ENCODE data around the gene LRBA.

The LRBA gene

GRCh38 chr4:150593996-150594395 is 421.1 kb downstream of the LRBA start:
- Histone ChIP-seq H2BK120ac (ENCODE audit: low read depth, low read length) (no peak overlapping the region), H3K36me3 (ENCODE audit: control insufficient read depth in 1 of 2, insufficient read depth in 2 of 2, low read depth in 1 of 2, low read length in 2 of 2) (peaks cover 0 to 2% of the 10 kb centered on the region in 2 experiments), H4K8ac (ENCODE audit: low read length) (no peak overlapping the region), H2AFZ (ENCODE audit: low read depth, low read length) (no peak overlapping the region), H3K79me1 (replicated peaks; ENCODE audit: low read length, poor library complexity, severe bottlenecking) (peaks cover 2% of the 10 kb centered on the region), H3K23ac (ENCODE audit: low read length in 2 of 2) (no peak overlapping the region), H3K14ac (ENCODE audit: low read length in 2 of 2) (no peak overlapping the region), H2BK12ac (ENCODE audit: low read length in 2 of 2) (no peak overlapping the region), H3K27ac (ENCODE audit: low read length, poor library complexity, severe bottlenecking) (no peak overlapping the region), H3K27me3 (ENCODE audit: control insufficient read depth in 1 of 2, insufficient read depth in 1 of 2, low read length in 2 of 2) (no peaks in the 10 kb centered on the region), H3K18ac (ENCODE audit: low read depth in 1 of 2, low read length in 2 of 2) (no peak overlapping the region), H3K4me3 (ENCODE audit: insufficient read depth in 1 of 2, low read depth in 1 of 2, low read length in 2 of 2) (no peak overlapping the region), H2BK15ac (ENCODE audit: low read depth, poor library complexity, severe bottlenecking) (no peak overlapping the region), H2AK5ac (ENCODE audit: low read length, severe bottlenecking) (no peak overlapping the region), H2BK5ac (ENCODE audit: low read depth, low read length, poor library complexity, severe bottlenecking) (no peak overlapping the region), H4K91ac (ENCODE audit: low read length) (no peak overlapping the region), H3K4ac (ENCODE audit: low read depth in 1 of 2, low read length in 2 of 2) (no peak overlapping the region), H3K4me2 (ENCODE audit: low read length, poor library complexity, severe bottlenecking) (no peak overlapping the region), H3K4me1 (ENCODE audit: control insufficient read depth, insufficient read depth, low read depth, low read length) (peaks cover 3% of the 10 kb centered on the region), H3K9ac (ENCODE audit: low read length) (no peak overlapping the region), H3K9me3 (ENCODE audit: control insufficient read depth, low read length) (no peaks in the 10 kb centered on the region)
- WGBS: no CpG with 5 or more reads among the region's 1 CpG
- peak; percentile 33 for DNase-seq

GRCh38 chr4:150591904-150592303 is 423.2 kb downstream of the LRBA start:
- H4K91ac ChIP-seq (ENCODE audit: low read length): no peak overlapping the region

DNA sequence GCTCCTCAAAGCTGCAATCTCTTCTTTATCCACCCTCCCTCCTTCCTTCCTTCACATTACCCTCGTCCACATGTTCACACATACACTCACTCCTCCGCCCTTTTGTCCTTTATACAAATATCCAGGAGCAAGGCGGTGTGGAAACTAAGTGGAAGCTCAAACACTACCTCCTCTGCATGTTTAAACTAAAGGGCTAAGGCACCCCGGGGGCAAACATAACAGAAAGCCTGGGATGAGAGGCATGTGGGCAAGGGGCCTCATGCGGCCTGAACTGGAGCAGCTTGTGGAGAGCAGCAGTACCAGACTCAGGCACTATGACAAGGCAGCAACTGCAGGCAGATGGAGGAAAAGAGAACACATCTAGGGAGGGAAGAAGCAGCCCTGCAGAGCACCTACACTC is 423.7 kb downstream of the LRBA start:
- no peak overlapping the region for H2AFZ ChIP-seq (ENCODE audit: low read depth, low read length)
- no peak overlapping the region for H2AK5ac ChIP-seq (ENCODE audit: low read length, severe bottlenecking)
- H2BK5ac ChIP-seq (ENCODE audit: low read depth, low read length, poor library complexity, severe bottlenecking): no peak overlapping the region
- H4K8ac ChIP-seq (ENCODE audit: low read length): no peak overlapping the region
- peak overlapping the region in 1 of 2 experiments; percentile 71 for H2BK12ac ChIP-seq (ENCODE audit: low read length in 2 of 2)
- no peak overlapping the region for H3K9ac ChIP-seq (ENCODE audit: low read length)
- no peak overlapping the region for H3K4me2 ChIP-seq (ENCODE audit: low read length, poor library complexity, severe bottlenecking)
- H2BK15ac ChIP-seq (ENCODE audit: low read depth, poor library complexity, severe bottlenecking): no peak overlapping the region
- H3K36me3 ChIP-seq (ENCODE audit: control insufficient read depth in 1 of 2, insufficient read depth in 2 of 2, low read depth in 1 of 2, low read length in 2 of 2): no peaks in the 10 kb centered on the region
- H2BK120ac ChIP-seq (ENCODE audit: low read depth, low read length): no peak overlapping the region
- H3K14ac ChIP-seq (ENCODE audit: low read length in 2 of 2): no peak overlapping the region
- H3K9me3 ChIP-seq (ENCODE audit: control insufficient read depth, low read length): no peaks in the 10 kb centered on the region
- H3K27me3 ChIP-seq (ENCODE audit: control insufficient read depth in 1 of 2, insufficient read depth in 1 of 2, low read length in 2 of 2): no peaks in the 10 kb centered on the region
- H3K4ac ChIP-seq (ENCODE audit: low read depth in 1 of 2, low read length in 2 of 2): no peak overlapping the region
- H3K4me1 ChIP-seq (ENCODE audit: control insufficient read depth, insufficient read depth, low read depth, low read length): peaks cover 3% of the 10 kb centered on the region
- DNase-seq: peak; percentile 38
- no peak overlapping the region for H3K4me3 ChIP-seq (ENCODE audit: insufficient read depth in 1 of 2, low read depth in 1 of 2, low read length in 2 of 2)
- H3K18ac ChIP-seq (ENCODE audit: low read depth in 1 of 2, low read length in 2 of 2): no peak overlapping the region
- 72% methylated on average over 5 of the region's 5 CpGs for WGBS
- H4K91ac ChIP-seq (ENCODE audit: low read length): no peak overlapping the region
- H3K79me1 ChIP-seq (replicated peaks; ENCODE audit: low read length, poor library complexity, severe bottlenecking): peaks cover 4% of the 10 kb centered on the region
- peak overlapping the region; percentile 2 for H3K27ac ChIP-seq (ENCODE audit: low read length, poor library complexity, severe bottlenecking)
- H3K23ac ChIP-seq (ENCODE audit: low read length in 2 of 2): no peak overlapping the region

More at GRCh38 chr4:150591904-150592303, 423.2 kb downstream of the LRBA start:
- H2BK15ac ChIP-seq (ENCODE audit: low read depth, poor library complexity, severe bottlenecking): no peak overlapping the region
- H2AK5ac ChIP-seq (ENCODE audit: low read length, severe bottlenecking): no peak overlapping the region
- 100% methylated on average over 2 of the region's 4 CpGs for WGBS
- no peak overlapping the region for H2AFZ ChIP-seq (ENCODE audit: low read depth, low read length)
- no peaks in the 10 kb centered on the region for H3K9me3 ChIP-seq (ENCODE audit: control insufficient read depth, low read length)
- H3K14ac ChIP-seq (ENCODE audit: low read length in 2 of 2): no peak overlapping the region
- no peaks in the 10 kb centered on the region for H3K27me3 ChIP-seq (ENCODE audit: control insufficient read depth in 1 of 2, insufficient read depth in 1 of 2, low read length in 2 of 2)
- no peak overlapping the region for H2BK120ac ChIP-seq (ENCODE audit: low read depth, low read length)
- H2BK5ac ChIP-seq (ENCODE audit: low read depth, low read length, poor library complexity, severe bottlenecking): no peak overlapping the region
- peaks cover 4% of the 10 kb centered on the region for H3K79me1 ChIP-seq (replicated peaks; ENCODE audit: low read length, poor library complexity, severe bottlenecking)
- no peak overlapping the region for H3K23ac ChIP-seq (ENCODE audit: low read length in 2 of 2)
- no peak overlapping the region for H2BK12ac ChIP-seq (ENCODE audit: low read length in 2 of 2)
- H3K4me3 ChIP-seq (ENCODE audit: insufficient read depth in 1 of 2, low read depth in 1 of 2, low read length in 2 of 2): no peak overlapping the region
- no peak overlapping the region for H3K4ac ChIP-seq (ENCODE audit: low read depth in 1 of 2, low read length in 2 of 2)
- peak overlapping the region; percentile 2 for H3K27ac ChIP-seq (ENCODE audit: low read length, poor library complexity, severe bottlenecking)
- no peak overlapping the region for H4K8ac ChIP-seq (ENCODE audit: low read length)
- H3K4me1 ChIP-seq (ENCODE audit: control insufficient read depth, insufficient read depth, low read depth, low read length): peaks cover 3% of the 10 kb centered on the region
- H3K18ac ChIP-seq (ENCODE audit: low read depth in 1 of 2, low read length in 2 of 2): no peak overlapping the region
- DNase-seq: no peak
- H3K9ac ChIP-seq (ENCODE audit: low read length): no peak overlapping the region
- no peaks in the 10 kb centered on the region for H3K36me3 ChIP-seq (ENCODE audit: control insufficient read depth in 1 of 2, insufficient read depth in 2 of 2, low read depth in 1 of 2, low read length in 2 of 2)
- no peak overlapping the region for H3K4me2 ChIP-seq (ENCODE audit: low read length, poor library complexity, severe bottlenecking)

DNA sequence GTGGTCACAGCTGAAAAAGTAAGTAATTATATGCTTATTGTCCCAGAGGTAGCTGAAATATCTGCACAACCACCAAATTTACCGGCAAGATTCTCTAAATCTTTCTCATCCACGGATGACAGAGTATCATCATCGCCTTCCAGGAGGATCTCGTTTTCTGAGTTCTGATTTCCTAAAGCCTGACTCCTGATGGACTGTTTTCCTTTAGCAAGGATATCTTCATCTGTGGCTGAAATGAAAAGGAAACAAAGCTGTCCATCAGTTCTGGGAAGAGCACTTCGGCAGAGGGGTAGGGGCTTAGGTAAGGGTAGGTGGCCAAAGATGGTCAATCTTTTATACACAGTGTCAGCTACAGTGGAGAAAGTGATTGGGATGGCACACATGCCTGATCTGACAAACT is 424.5 kb downstream of the LRBA start:
- H3K4me1 ChIP-seq (ENCODE audit: control insufficient read depth, insufficient read depth, low read depth, low read length): peaks cover 3% of the 10 kb centered on the region
- H3K79me1 ChIP-seq (replicated peaks; ENCODE audit: low read length, poor library complexity, severe bottlenecking): peaks cover 4% of the 10 kb centered on the region
- no peak overlapping the region for H4K91ac ChIP-seq (ENCODE audit: low read length)
- H3K4me3 ChIP-seq (ENCODE audit: insufficient read depth in 1 of 2, low read depth in 1 of 2, low read length in 2 of 2): no peak overlapping the region
- no peak overlapping the region for H2BK15ac ChIP-seq (ENCODE audit: low read depth, poor library complexity, severe bottlenecking)
- no peak overlapping the region for H3K4me2 ChIP-seq (ENCODE audit: low read length, poor library complexity, severe bottlenecking)
- H3K9ac ChIP-seq (ENCODE audit: low read length): no peak overlapping the region
- H3K9me3 ChIP-seq (ENCODE audit: control insufficient read depth, low read length): no peaks in the 10 kb centered on the region
- H2BK120ac ChIP-seq (ENCODE audit: low read depth, low read length): no peak overlapping the region
- H3K27ac ChIP-seq (ENCODE audit: low read length, poor library complexity, severe bottlenecking): no peak overlapping the region
- WGBS: over 99% methylated on average over 5 of the region's 5 CpGs
- no peaks in the 10 kb centered on the region for H3K36me3 ChIP-seq (ENCODE audit: control insufficient read depth in 1 of 2, insufficient read depth in 2 of 2, low read depth in 1 of 2, low read length in 2 of 2)
- H3K23ac ChIP-seq (ENCODE audit: low read length in 2 of 2): no peak overlapping the region
- H3K14ac ChIP-seq (ENCODE audit: low read length in 2 of 2): no peak overlapping the region
- no peak for DNase-seq
- no peak overlapping the region for H4K8ac ChIP-seq (ENCODE audit: low read length)
- H2AFZ ChIP-seq (ENCODE audit: low read depth, low read length): no peak overlapping the region
- H2AK5ac ChIP-seq (ENCODE audit: low read length, severe bottlenecking): no peak overlapping the region
- H3K4ac ChIP-seq (ENCODE audit: low read depth in 1 of 2, low read length in 2 of 2): no peak overlapping the region
- no peaks in the 10 kb centered on the region for H3K27me3 ChIP-seq (ENCODE audit: control insufficient read depth in 1 of 2, insufficient read depth in 1 of 2, low read length in 2 of 2)
- no peak overlapping the region for H2BK12ac ChIP-seq (ENCODE audit: low read length in 2 of 2)
- no peak overlapping the region for H2BK5ac ChIP-seq (ENCODE audit: low read depth, low read length, poor library complexity, severe bottlenecking)
- no peak overlapping the region for H3K18ac ChIP-seq (ENCODE audit: low read depth in 1 of 2, low read length in 2 of 2)
